WI38 (cell line): ENCODE data around the gene NACAD.

ENCODE experiments used
- H3K4me3 ChIP-seq: 2 replicates; pipeline ENCODE4 v1.5.1; 2011; ENCODE audit warnings: low read depth, mild to moderate bottlenecking, control low read depth, low read length
- CTCF ChIP-seq: IDR thresholded peaks from 2 replicates; pipeline ENCODE4 v1.5.1; 2012; ENCODE audit warnings: low read depth, mild to moderate bottlenecking, control low read depth, low read length

The NACAD gene

GRCh38 chr7:45075871-45076796, 12.6 kb downstream of the NACAD start:
- no peak for TF ChIP-seq CTCF
- no peak overlapping the region for H3K4me3 ChIP-seq

- no peak overlapping the region for H3K4me3 ChIP-seq
- TF ChIP-seq CTCF, result no peak
These were observed 13.5 kb downstream of the NACAD start for GRCh38 chr7:45075355-45075644.

- TF ChIP-seq CTCF, result no peak
- H3K4me3 ChIP-seq, result no peak overlapping the region
These were observed 14.0 kb downstream of the NACAD start for GRCh38 chr7:45074528-45075354.

- TF ChIP-seq CTCF, result no peak
- no peak overlapping the region for H3K4me3 ChIP-seq
These were observed 14.8 kb downstream of the NACAD start for GRCh38 chr7:45073786-45074527.

- no peak for TF ChIP-seq CTCF
- no peak overlapping the region for H3K4me3 ChIP-seq
These were observed 15.6 kb downstream of the NACAD start for GRCh38 chr7:45073031-45073785.

- TF ChIP-seq CTCF, result no peak
- H3K4me3 ChIP-seq, result no peak overlapping the region
These were observed 16.4 kb downstream of the NACAD start for GRCh38 chr7:45072131-45073030.
